ENCODE results near the gene SLC6A20.

Gene SLC6A20

GRCh38 chr3:45795882-45796765 is at the start of gene SLC6A20:
Gene SLC6A20, minus strand, starts transcription at chr3:45796536. Its CDS starts 117 bp downstream, at chr3:45796419.
- DNase-seq, result no peak

DNA sequence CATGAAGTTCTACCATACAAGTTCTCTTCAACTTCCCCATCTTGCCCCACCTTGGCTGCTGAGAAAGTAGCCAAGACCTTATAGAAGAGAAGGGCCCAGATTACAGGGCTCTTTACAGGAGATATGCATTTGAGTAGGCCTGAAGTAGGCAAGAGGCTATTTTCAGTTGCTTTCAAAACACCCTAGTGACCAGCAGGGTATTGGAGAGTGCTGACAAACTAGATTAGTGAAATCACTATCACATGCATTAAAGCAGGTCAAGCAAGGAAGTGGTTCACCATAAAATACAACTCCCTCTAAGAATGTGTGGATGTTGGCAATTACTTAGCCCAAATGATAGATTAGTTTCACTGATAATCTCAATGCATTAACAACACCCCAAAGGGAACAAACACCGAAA is 48.3 kb upstream of the SLC6A20 start:
- no peak for DNase-seq

DNA sequence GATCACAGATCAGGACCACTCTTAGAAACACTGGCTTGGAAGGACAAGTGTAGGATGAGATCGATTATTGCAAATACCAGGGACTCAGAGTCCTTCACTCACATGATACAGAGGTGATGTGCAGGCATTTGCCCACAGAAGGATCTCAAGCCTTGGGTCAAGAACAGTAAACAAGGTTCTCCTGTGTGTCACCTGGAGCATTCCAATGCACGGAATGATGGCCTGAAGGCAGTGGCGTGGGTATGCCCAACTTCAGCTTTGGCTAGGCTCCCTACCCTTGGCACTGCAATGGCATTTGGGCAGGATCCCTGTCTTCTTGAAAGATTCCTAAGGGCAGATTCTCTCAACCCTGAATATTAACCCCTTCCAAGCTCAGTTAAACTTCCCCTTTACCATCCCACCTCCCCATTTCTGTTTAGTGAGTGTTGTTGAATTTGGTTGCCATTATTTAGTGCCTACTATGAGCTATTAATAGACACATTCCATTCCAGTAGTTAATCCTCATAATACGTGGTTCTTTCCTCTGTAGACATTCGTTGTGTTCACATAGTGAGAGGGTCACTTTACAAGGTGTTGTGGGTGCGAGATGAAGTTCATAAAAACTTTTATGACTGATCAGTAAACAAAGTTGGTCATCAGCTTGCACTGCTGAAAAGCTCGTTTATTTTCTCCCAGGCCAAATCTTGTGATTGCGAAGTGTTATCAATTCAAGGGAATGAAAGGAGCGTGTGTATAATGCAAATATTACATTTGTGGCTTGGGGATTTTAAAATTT is 46.7 kb upstream of the SLC6A20 start:
- no peak for DNase-seq

GRCh38 chr3:45841757-45842491 is 45.6 kb upstream of the SLC6A20 start, which contains the start of gene LZTFL1:
Gene LZTFL1, minus strand, starts transcription at chr3:45842119. Its CDS starts 128 bp downstream, at chr3:45841991.
- DNase-seq, result peak; percentile 83

DNA sequence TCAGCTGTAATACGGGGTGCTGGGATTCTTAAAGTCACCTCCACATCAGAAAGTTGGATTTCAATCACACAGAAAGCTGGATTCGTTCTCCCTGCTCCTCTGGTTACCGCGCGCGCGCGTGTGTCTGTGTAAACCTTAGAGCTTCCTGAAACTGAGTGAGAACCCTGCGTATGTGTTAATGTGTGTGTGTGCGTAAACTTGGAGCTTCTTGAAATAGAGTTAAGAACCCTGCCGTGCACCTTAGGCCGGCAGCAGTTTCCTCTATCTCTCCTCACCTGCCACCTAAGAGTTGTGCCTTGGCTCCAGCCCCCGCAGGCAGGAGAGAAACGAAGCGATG is 45.1 kb upstream of the SLC6A20 start:
- no peak for DNase-seq

- no peak for DNase-seq
Measured at GRCh38 chr3:45838466-45838865, 42.1 kb upstream of the SLC6A20 start.

DNA sequence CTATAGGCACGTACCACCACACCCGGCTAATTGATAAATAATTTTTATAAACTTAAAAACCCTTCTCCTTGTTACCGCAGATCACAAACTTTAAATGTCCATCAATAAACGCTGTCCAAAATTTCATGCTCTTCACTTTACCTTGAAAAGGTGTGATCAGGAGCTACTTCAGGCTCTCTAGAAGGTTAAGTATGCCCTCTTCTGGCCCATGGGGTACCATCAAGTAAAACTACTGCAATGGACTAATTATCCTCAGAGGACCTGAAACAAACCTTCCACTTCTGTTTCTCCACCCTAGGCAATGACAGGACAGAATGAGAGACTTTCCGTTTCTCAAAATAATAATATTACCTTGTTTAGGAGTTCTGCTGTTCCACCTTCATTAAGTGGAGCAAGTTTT is 36.4 kb upstream of the SLC6A20 start:
- peak; percentile 7 for DNase-seq

GRCh38 chr3:45830121-45830520 is 33.8 kb upstream of the SLC6A20 start:
- DNase-seq, result no peak

GRCh38 chr3:45826908-45827307 is 30.6 kb upstream of the SLC6A20 start:
- DNase-seq, result no peak

DNA sequence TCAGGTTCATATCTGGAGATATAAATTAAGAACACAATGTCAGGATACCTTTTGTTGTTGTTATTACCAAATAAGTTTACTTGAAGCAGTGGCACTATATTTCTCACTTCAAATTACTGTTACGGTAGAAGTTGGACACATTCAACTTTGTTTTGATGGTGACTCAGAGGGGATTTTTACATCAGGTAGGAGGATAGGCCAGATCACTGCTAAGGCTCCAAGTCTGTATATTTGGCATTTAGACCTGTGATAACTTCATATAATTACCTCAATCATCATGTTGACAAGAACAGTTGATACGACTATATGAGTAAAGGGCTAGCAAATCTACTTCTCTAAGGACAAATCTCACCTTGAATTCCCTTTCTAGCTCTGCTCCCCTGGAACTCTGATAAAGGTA is 30.0 kb upstream of the SLC6A20 start:
- no peak for DNase-seq

DNA sequence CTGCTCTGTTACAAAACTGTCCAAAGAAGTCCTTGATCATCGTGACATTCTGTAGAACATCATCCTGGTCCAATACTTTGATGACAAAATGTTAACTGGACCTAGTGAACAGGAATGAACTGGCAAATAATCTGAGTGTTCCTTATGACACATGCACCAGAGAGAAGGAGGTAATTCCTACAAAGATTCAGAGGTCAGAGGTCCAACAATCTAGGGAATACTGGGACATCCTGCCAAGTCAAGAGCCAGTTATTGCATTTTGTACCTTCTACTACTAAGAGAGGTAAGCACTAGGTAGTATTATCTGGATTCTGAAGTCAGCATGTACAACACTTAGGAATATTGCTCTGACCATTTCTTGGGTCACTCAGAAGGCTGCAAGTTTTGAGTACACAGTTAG is 24.8 kb upstream of the SLC6A20 start:
- no peak for DNase-seq

GRCh38 chr3:45819543-45819942 is 23.2 kb upstream of the SLC6A20 start:
- DNase-seq, result no peak

- DNase-seq, result peak; percentile 34
Measured at GRCh38 chr3:45817831-45818522, 21.6 kb upstream of the SLC6A20 start.

- DNase-seq, result no peak
Measured at GRCh38 chr3:45816544-45816943, 20.2 kb upstream of the SLC6A20 start.

GRCh38 chr3:45814322-45814721 is 18.0 kb upstream of the SLC6A20 start:
- DNase-seq, result no peak

- peak; percentile 35 for DNase-seq
Measured at GRCh38 chr3:45807681-45808540, 11.6 kb upstream of the SLC6A20 start.

DNA sequence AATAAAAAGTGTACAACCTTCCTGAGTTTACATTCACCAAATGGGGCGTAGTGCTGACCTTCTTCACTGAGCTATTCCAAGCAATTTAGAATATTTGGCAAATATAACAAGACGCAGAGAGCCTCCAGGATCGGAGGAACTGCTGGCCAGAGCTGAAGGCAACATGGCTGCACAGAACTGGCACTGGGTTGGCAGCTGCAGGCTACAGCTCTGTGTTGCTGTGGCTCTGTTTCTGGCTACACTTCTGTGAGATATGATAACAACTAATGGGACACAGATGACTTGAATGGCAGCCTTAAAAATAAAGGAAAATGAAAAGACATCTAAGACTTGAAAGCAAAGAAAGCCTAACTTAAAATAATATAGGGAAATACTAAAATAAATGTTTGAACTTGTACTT is 10.8 kb upstream of the SLC6A20 start:
- no peak for DNase-seq

DNA sequence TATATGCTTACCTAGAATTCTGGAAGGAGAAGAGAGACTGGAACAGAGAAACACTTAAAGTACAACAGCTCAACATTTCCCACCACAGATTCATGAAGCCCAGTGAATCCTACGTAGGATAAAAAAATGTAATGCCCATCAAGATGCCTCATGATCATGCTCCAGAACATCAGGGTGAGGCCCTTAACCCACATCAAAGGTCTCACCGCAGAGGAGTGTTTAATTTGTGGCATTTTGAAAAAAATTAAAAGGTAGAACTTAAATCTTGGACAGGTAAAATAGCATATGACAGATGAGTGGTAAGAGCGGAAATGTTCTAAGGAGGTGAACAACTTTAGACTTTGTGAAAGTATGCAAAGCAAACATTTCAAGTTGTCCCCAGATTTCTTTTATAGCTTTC is 9.7 kb upstream of the SLC6A20 start:
- no peak for DNase-seq

- no peak for DNase-seq
Measured at GRCh38 chr3:45803252-45803935, 7.1 kb upstream of the SLC6A20 start.

- DNase-seq, result no peak
Measured at GRCh38 chr3:45802146-45802545, 5.8 kb upstream of the SLC6A20 start.

DNA sequence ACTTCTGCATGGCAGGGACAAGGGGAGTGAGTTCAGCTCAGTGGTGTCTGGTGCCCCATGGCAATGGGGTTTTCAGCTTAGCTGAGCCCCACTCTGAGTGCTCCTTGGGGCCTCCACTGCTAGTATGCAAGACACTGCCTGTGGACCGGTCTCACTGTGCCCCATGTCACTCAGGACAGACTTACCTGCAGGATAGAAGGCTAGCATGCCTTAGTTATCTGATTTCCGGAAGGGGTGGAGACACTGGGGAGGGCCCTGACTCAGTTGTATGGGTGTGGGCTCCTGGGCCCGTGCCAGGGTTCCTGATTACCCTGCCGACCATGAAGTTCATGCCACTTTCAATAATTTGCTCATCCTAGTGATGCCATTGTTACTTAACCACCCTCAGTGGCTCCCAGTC is 4.3 kb upstream of the SLC6A20 start:
- DNase-seq, result no peak

All from NCI-H774 (cell line).